Hepatocyte (in vitro differentiated cells): Measurements from ENCODE around the gene RAB8A. TPM values are rescaled to one million over a fixed set of nuclear protein-coding genes. Genes with fewer than 3 reads are reported as not detected.

Source experiments
- DNase-seq: peaks from one replicate; pipeline ENCODE4 v3.0.0-alpha.2; 2016; ENCODE audit warnings: low spot score
- H2AFZ ChIP-seq: fragments of 200-600 bp; sonication (generic); 2 replicates; pipeline ENCODE4 v1.6.0; 2016; ENCODE audit warnings: antibody characterized with exemption, mild to moderate bottlenecking
- H3K27ac ChIP-seq: fragments of 200-600 bp; sonication (generic); 2 replicates; pipeline ENCODE4 v1.5.1; 2016; ENCODE audit warnings: mild to moderate bottlenecking
- H3K27me3 ChIP-seq: fragments of 200-600 bp; sonication (generic); 2 replicates; pipeline ENCODE4 v1.6.1; 2016
- H3K36me3 ChIP-seq: fragments of 200-600 bp; sonication (generic); replicated peaks from 2 replicates; pipeline ENCODE4 v1.5.1; 2016; ENCODE audit warnings: low read depth; ENCODE audit not compliant: insufficient read depth
- H3K4me1 ChIP-seq: fragments of 200-600 bp; sonication (generic); 2 replicates; pipeline ENCODE4 v1.5.1; 2016; ENCODE audit warnings: mild to moderate bottlenecking, moderate library complexity; ENCODE audit not compliant: insufficient read depth
- H3K4me2 ChIP-seq: fragments of 200-600 bp; sonication (generic); 2 replicates; pipeline ENCODE4 v1.6.0; 2016
- H3K4me3 ChIP-seq: fragments of 200-600 bp; sonication (generic); 2 replicates; pipeline ENCODE4 v1.5.1; 2016; ENCODE audit warnings: mild to moderate bottlenecking
- H3K79me2 ChIP-seq: fragments of 200-600 bp; sonication (generic); 2 replicates; pipeline ENCODE4 v1.6.0; 2017; ENCODE audit warnings: mild to moderate bottlenecking
- H3K9me2 ChIP-seq: fragments of 200-600 bp; sonication (generic); replicated peaks from 2 replicates; pipeline ENCODE4 v1.6.0; 2017; ENCODE audit warnings: mild to moderate bottlenecking; ENCODE audit not compliant: insufficient read depth
- H3K9me3 ChIP-seq: fragments of 200-600 bp; sonication (generic); 2 replicates; pipeline ENCODE4 v1.5.1; 2016; ENCODE audit warnings: low read depth, mild to moderate bottlenecking
- H4K20me1 ChIP-seq: fragments of 200-600 bp; sonication (generic); 2 replicates; pipeline ENCODE4 v1.6.0; 2016; ENCODE audit warnings: mild to moderate bottlenecking; ENCODE audit not compliant: insufficient read depth, poor library complexity, severe bottlenecking
- EZH2 ChIP-seq: fragments of 200-600 bp; sonication (generic); IDR thresholded peaks from 2 replicates; pipeline ENCODE4 v1.6.1; 2016; ENCODE audit warnings: antibody characterized with exemption, mild to moderate bottlenecking, borderline replicate concordance
- EZH2phosphoT487 ChIP-seq: fragments of 200-600 bp; sonication (generic); IDR thresholded peaks from one replicate; pipeline ENCODE4 v1.6.1; 2018; ENCODE audit warnings: antibody characterized with exemption, mild to moderate bottlenecking, low read depth, moderate library complexity; ENCODE audit not compliant: unreplicated experiment, severe bottlenecking
- WGBS: methylation state at CpG from one replicate; pipeline ENCODE4 v1.1.6; 2016; ENCODE audit warnings: low lambda C conversion rate; ENCODE audit errors: missing lambda C conversion rate; 5-methylcytosine and 5-hydroxymethylcytosine counted together
- polyA plus RNA-seq: library from polyadenylated mRNA; unstranded; fragments of >200 nt; fragmentation: Nextera tagmentation; extraction: Ambion mirVana; gene quantifications from 2 replicates; pipeline ENCODE4 v1.2.1, GENCODE V29; 2016
- total RNA-seq: library from RNA; depleted of rRNA; stranded (reverse); fragments of >200 nt; gene quantifications from 2 replicates; pipeline ENCODE4 v1.2.3, GENCODE V29; 2014
- TF ChIP-seq, protein P1 (sequence below): fragments of 200-600 bp; sonication (generic); IDR thresholded peaks from 2 replicates; pipeline ENCODE4 v1.5.1; 2016; ENCODE audit warnings: antibody characterized with exemption, mild to moderate bottlenecking; ENCODE audit not compliant: poor library complexity

Gene RAB8A
- total and polyA plus RNA-seq, 2 experiments from 2014 or later, result 60.2 to 89.5 TPM

DNA sequence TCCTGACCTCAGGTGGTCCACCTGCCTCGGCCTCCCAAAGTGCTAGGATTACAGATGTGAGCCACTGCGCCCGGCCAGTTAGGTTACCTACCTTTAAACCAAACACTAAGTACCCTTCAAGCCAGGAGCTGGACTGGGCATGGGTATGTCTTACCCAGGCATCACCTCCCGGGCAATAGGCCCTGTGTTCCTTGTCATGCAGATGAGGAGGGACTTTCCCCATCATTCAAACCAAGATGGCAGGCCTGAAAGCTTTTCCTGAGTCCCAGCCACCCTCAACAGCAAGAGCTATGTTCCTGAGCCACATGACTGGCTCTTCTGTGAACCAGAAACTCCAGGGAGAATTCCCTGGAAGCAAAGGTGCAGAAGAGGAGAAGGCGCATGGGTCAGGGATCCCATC, 9.5 kb downstream of the RAB8A start:
- Histone ChIP-seq H3K9me2 (no peaks in the 10 kb centered on the region), H3K36me3 (no peaks in the 10 kb centered on the region), H4K20me1 (no peaks in the 10 kb centered on the region), H3K27me3 (no peaks in the 10 kb centered on the region), H3K27ac (no peak overlapping the region), H3K4me1 (no peaks in the 10 kb centered on the region), H3K9me3 (no peaks in the 10 kb centered on the region), H2AFZ (no peak overlapping the region), H3K79me2 (peaks cover 16% of the 10 kb centered on the region), H3K4me2 (no peak overlapping the region), H3K4me3 (no peak overlapping the region)
- WGBS, result 73% methylated on average over 5 of the region's 5 CpGs
- no peak for DNase-seq
- TF ChIP-seq, protein P1, sequence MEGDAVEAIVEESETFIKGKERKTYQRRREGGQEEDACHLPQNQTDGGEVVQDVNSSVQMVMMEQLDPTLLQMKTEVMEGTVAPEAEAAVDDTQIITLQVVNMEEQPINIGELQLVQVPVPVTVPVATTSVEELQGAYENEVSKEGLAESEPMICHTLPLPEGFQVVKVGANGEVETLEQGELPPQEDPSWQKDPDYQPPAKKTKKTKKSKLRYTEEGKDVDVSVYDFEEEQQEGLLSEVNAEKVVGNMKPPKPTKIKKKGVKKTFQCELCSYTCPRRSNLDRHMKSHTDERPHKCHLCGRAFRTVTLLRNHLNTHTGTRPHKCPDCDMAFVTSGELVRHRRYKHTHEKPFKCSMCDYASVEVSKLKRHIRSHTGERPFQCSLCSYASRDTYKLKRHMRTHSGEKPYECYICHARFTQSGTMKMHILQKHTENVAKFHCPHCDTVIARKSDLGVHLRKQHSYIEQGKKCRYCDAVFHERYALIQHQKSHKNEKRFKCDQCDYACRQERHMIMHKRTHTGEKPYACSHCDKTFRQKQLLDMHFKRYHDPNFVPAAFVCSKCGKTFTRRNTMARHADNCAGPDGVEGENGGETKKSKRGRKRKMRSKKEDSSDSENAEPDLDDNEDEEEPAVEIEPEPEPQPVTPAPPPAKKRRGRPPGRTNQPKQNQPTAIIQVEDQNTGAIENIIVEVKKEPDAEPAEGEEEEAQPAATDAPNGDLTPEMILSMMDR, result no peak
- TF ChIP-seq EZH2 (no peak), EZH2phosphoT487 (no peak)

DNA sequence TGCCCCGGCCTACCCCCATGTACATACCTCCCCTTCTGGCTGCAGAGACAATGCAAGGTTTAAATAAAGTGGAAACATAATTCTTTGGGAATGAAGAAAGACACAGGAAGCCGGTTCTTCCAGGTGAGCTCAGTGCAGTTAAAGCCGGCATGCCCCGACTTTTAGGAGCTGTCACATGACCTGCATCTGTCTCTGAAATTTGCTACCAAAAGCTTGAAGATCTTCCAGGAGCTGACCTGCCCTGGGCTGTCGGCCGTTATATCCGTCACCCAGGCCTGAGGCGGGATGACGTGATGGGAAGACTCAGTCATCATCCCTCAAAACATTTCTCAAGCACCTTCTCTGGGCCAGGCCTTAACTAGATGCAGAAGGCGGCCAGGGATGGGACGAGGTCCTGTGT, 10.3 kb downstream of the RAB8A start:
- Histone ChIP-seq H4K20me1 (no peaks in the 10 kb centered on the region), H3K4me3 (no peak overlapping the region), H3K4me1 (no peaks in the 10 kb centered on the region), H3K4me2 (no peak overlapping the region), H2AFZ (no peak overlapping the region), H3K27ac (no peak overlapping the region), H3K79me2 (peaks cover 10% of the 10 kb centered on the region), H3K27me3 (no peaks in the 10 kb centered on the region), H3K36me3 (no peaks in the 10 kb centered on the region), H3K9me2 (no peaks in the 10 kb centered on the region), H3K9me3 (no peaks in the 10 kb centered on the region)
- TF ChIP-seq EZH2phosphoT487 (no peak), EZH2 (no peak)
- TF ChIP-seq, protein P1, result no peak
- 95% methylated on average over 11 of the region's 11 CpGs for WGBS
- no peak for DNase-seq

DNA sequence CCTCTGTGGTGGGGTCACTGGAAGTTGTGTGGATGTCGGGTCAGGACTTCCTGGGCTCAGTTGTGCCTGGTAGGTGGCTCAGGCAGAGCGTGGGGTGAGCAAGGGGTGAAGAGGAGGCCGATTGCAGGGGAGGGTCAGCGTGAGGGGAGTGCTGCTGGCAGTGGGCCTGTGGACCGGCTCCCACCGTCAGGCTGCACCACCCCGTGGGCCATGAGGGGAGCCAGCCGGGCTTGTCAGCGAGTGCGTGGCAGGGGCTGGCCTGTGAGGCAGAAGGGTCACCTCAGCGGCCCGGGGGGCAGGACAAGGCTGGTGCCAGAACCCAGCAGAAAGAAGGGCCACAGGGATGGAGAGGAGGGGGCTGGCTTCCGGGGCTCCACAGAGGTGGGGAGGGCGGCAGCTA, 13.3 kb downstream of the RAB8A start:
- H4K20me1 ChIP-seq, result no peaks in the 10 kb centered on the region
- WGBS, result 99% methylated on average over 14 of the region's 14 CpGs
- no peak overlapping the region for H2AFZ ChIP-seq
- no peaks in the 10 kb centered on the region for H3K27me3 ChIP-seq
- no peak for DNase-seq
- H3K9me3 ChIP-seq, result no peaks in the 10 kb centered on the region
- no peaks in the 10 kb centered on the region for H3K4me1 ChIP-seq
- H3K79me2 ChIP-seq, result peaks cover 3% of the 10 kb centered on the region
- no peak for TF ChIP-seq EZH2
- TF ChIP-seq EZH2phosphoT487, result no peak
- TF ChIP-seq, protein P1, result no peak
- no peaks in the 10 kb centered on the region for H3K9me2 ChIP-seq
- H3K4me2 ChIP-seq, result no peak overlapping the region
- H3K4me3 ChIP-seq, result no peak overlapping the region
- H3K27ac ChIP-seq, result no peak overlapping the region
- H3K36me3 ChIP-seq, result no peaks in the 10 kb centered on the region

DNA sequence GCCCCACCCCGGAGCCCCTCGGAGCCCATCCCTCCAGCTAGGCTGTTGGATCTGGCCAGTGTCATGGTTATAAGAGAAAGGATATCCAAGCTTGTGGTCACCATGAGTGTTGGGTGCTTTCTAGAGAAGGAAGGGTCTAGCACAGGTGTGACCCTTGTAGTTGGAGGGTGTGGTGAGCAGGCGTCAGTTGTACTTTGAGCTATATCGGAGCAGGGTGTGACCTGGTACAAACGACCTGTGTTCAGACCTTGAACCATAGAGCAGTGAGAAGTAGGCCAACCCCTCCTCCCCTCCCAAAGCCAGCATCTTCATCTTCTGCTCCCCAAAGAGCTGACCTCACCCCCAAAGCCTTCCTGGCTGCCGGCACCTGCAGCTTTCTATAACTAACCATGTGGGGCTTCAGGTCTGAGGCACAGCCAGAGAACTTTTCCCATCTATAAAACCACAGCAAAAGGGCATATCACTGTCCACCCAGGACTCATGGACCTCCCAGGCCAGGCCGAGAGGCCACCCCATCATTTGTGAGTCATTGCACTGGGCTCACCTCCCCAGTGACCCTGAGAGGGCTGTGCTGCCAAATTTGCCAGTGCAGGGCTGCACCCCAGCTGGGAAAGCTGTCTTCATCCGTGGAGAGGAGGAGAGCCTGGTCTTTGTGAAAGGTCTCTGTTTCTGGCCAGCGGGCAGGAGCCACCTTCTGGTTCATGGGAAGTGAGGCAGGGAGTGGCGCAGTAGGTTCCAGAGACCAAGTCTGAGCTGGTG, 14.2 kb downstream of the RAB8A start:
- no peak overlapping the region for H3K27ac ChIP-seq
- H3K79me2 ChIP-seq, result peaks cover under 1% of the 10 kb centered on the region
- no peak for DNase-seq
- no peaks in the 10 kb centered on the region for H3K36me3 ChIP-seq
- H3K4me1 ChIP-seq, result no peaks in the 10 kb centered on the region
- H2AFZ ChIP-seq, result no peak overlapping the region
- no peaks in the 10 kb centered on the region for H4K20me1 ChIP-seq
- no peaks in the 10 kb centered on the region for H3K27me3 ChIP-seq
- no peak overlapping the region for H3K4me3 ChIP-seq
- no peaks in the 10 kb centered on the region for H3K9me3 ChIP-seq
- H3K9me2 ChIP-seq, result no peaks in the 10 kb centered on the region
- 88% methylated on average over 10 of the region's 10 CpGs for WGBS
- TF ChIP-seq EZH2phosphoT487 (no peak), EZH2 (no peak)
- TF ChIP-seq, protein P1, result no peak
- no peak overlapping the region for H3K4me2 ChIP-seq
